ENCODE results near the gene CELF5.
A peak's percentile ranks its signal among the peaks of the same experiment; 100 is the strongest.
"Not testable (repeated sequence)": the region's sequence is repeated elsewhere in the genome, so short reads cannot be mapped to it uniquely, and the experiment has no call there.

The CELF5 gene

GRCh38 chr19:3300566-3300965 is 76.1 kb downstream of the CELF5 start:
- H3K27ac ChIP-seq (ENCODE audit: extremely low read depth, low read depth, low read length); H3K4me1 ChIP-seq (ENCODE audit: control insufficient read depth, insufficient read depth, low read length); H3K36me3 ChIP-seq (ENCODE audit: control insufficient read depth in 2 of 2, insufficient read depth in 1 of 2, low read length in 2 of 2); H3K4me3 ChIP-seq (ENCODE audit: low read depth, low read length); H3K9me3 ChIP-seq (ENCODE audit: control insufficient read depth, insufficient read depth, low read depth, low read length): not testable (repeated sequence)
- CTCF ChIA-PET: interaction anchor here (0.8 kb wide), 1 partner anchor 10 kb away, joined by 3 read pairs; no protein-coding TSS in a partner anchor
- TF ChIP-seq KLF8 (tag by site-specific recombination; IDR thresholded peaks at IDR 0.05) (0 out of 2 replicates have a peak, but pooled peaks have one; percentile 21), GLIS1 (tag by site-specific recombination; IDR thresholded peaks at IDR 0.05) (peak; percentile 95), ZBTB26 (tag by site-specific recombination; optimal IDR thresholded peaks at IDR 0.05) (peak; percentile 12)
- POLR2A ChIA-PET: interaction anchor here (0.7 kb wide), 1 partner anchor 361 kb away, joined by 3 read pairs; no protein-coding TSS in a partner anchor

GRCh38 chr19:3302755-3303154 is 78.3 kb downstream of the CELF5 start:
- ChIA-PET CTCF (interaction anchor here (0.6 to 8.3 kb wide), 9 partner anchors 11 to 1379 kb away, joined by 3 to 72 read pairs (median 5); partner anchors contain the start of gene SMIM44), POLR2A (no interaction called here)
- Histone ChIP-seq H3K9me3 (ENCODE audit: control insufficient read depth, insufficient read depth, low read depth, low read length) (no peaks in the 10 kb centered on the region), H3K4me3 (ENCODE audit: low read depth, low read length) (no peak overlapping the region), H3K27ac (ENCODE audit: extremely low read depth, low read depth, low read length) (no peak overlapping the region), H3K36me3 (ENCODE audit: control insufficient read depth in 2 of 2, insufficient read depth in 1 of 2, low read length in 2 of 2) (no peaks in the 10 kb centered on the region), H3K4me1 (ENCODE audit: control insufficient read depth, insufficient read depth, low read length) (no peaks in the 10 kb centered on the region)
- TF ChIP-seq ZNF654 (tag by site-specific recombination; IDR thresholded peaks at IDR 0.05; ENCODE audit: low read depth) (peak; percentile 21; the same call in 1 of the 2 replicates), ZNF19 (tag by site-specific recombination; IDR thresholded peaks at IDR 0.05; ENCODE audit: low read depth) (no peak), YY1 (tag by site-specific recombination; IDR thresholded peaks at IDR 0.05) (peak; percentile 28; the same call in 1 of the 2 replicates), KLF1 (tag by site-specific recombination; IDR thresholded peaks at IDR 0.05) (no peak), ZNF155 (tag by site-specific recombination; IDR thresholded peaks at IDR 0.05) (no peak), ZNF837 (tag by site-specific recombination; IDR thresholded peaks at IDR 0.05) (no peak), SETDB1 (IDR thresholded peaks at IDR 0.05; ENCODE audit: insufficient read length, low read length) (peak; percentile 57)

- H3K9me3 ChIP-seq (ENCODE audit: control insufficient read depth, insufficient read depth, low read depth, low read length): no peaks in the 10 kb centered on the region
- H3K36me3 ChIP-seq (ENCODE audit: control insufficient read depth in 2 of 2, insufficient read depth in 1 of 2, low read length in 2 of 2): no peaks in the 10 kb centered on the region
- no peak overlapping the region for H3K4me3 ChIP-seq (ENCODE audit: low read depth, low read length)
- ChIA-PET POLR2A (interaction anchor here (1.0 to 1.5 kb wide), 2 partner anchors 15 to 29 kb away, joined by 5 read pairs; no protein-coding TSS in a partner anchor), CTCF (interaction anchor here (0.7 to 8.3 kb wide), 25 partner anchors 9 to 1337 kb away, joined by 3 to 72 read pairs (median 4); partner anchors contain the start of genes DOHH and SMIM44)
- H3K27ac ChIP-seq (ENCODE audit: extremely low read depth, low read depth, low read length): no peak overlapping the region
- H3K4me1 ChIP-seq (ENCODE audit: control insufficient read depth, insufficient read depth, low read length): no peaks in the 10 kb centered on the region
- TF ChIP-seq ZNF488 (tag by site-specific recombination; IDR thresholded peaks at IDR 0.05) (no peak), REST (tag by site-specific recombination; IDR thresholded peaks at IDR 0.05) (no peak), ZSCAN16 (tag by site-specific recombination; IDR thresholded peaks at IDR 0.05) (no peak), ZBTB26 (tag by site-specific recombination; optimal IDR thresholded peaks at IDR 0.05) (peak; percentile 16), TRIM28 (IDR thresholded peaks at IDR 0.05; ENCODE audit: borderline replicate concordance, low read length) (no peak), ZNF518A (tag by site-specific recombination; conservative IDR thresholded peaks at IDR 0.05; ENCODE audit: low read depth) (no peak), ZNF623 (tag by site-specific recombination; IDR thresholded peaks at IDR 0.05) (peak; percentile 48), ZNF266 (tag by site-specific recombination; IDR thresholded peaks at IDR 0.05; ENCODE audit: low read depth) (no peak), ZNF660 (tag by site-specific recombination; IDR thresholded peaks at IDR 0.05) (no peak), ZNF324 (tag by site-specific recombination; IDR thresholded peaks at IDR 0.05) (no peak)
Measured at GRCh38 chr19:3304871-3305423, 80.5 kb downstream of the CELF5 start.
